ENCODE results near the gene IL22RA1.

IL22RA1 gene

GRCh38 chr1:24098102-24098501 lies 44.8 kb downstream of the IL22RA1 start:
- H2BK120ac ChIP-seq (ENCODE audit: low read depth, low read length) = no peak overlapping the region
- no peak overlapping the region for H4K91ac ChIP-seq (ENCODE audit: low read length)
- no peak overlapping the region for H2BK5ac ChIP-seq (ENCODE audit: low read depth, low read length, poor library complexity, severe bottlenecking)
- no peak overlapping the region for H2AK5ac ChIP-seq (ENCODE audit: low read length, severe bottlenecking)
- H3K36me3 ChIP-seq (ENCODE audit: control insufficient read depth in 1 of 2, insufficient read depth in 2 of 2, low read depth in 1 of 2, low read length in 2 of 2) = no peaks in the 10 kb centered on the region
- H3K4me1 ChIP-seq (ENCODE audit: control insufficient read depth, insufficient read depth, low read depth, low read length) = peaks cover 19% of the 10 kb centered on the region
- H3K27me3 ChIP-seq (ENCODE audit: control insufficient read depth in 1 of 2, insufficient read depth in 1 of 2, low read length in 2 of 2) = peaks cover 27 to 45% of the 10 kb centered on the region in 2 experiments
- no peak overlapping the region for H2BK15ac ChIP-seq (ENCODE audit: low read depth, poor library complexity, severe bottlenecking)
- H2BK12ac ChIP-seq (ENCODE audit: low read length in 2 of 2) = no peak overlapping the region
- no peak overlapping the region for H3K14ac ChIP-seq (ENCODE audit: low read length in 2 of 2)
- DNase-seq = no peak
- no peak overlapping the region for H2AFZ ChIP-seq (ENCODE audit: low read depth, low read length)
- no peak overlapping the region for H4K8ac ChIP-seq (ENCODE audit: low read length)
- H3K9ac ChIP-seq (ENCODE audit: low read length) = no peak overlapping the region
- no peaks in the 10 kb centered on the region for H3K79me1 ChIP-seq (replicated peaks; ENCODE audit: low read length, poor library complexity, severe bottlenecking)
- H3K27ac ChIP-seq (ENCODE audit: low read length, poor library complexity, severe bottlenecking) = no peak overlapping the region
- H3K4ac ChIP-seq (ENCODE audit: low read depth in 1 of 2, low read length in 2 of 2) = no peak overlapping the region
- WGBS = 88% methylated on average over 5 of the region's 5 CpGs
- no peaks in the 10 kb centered on the region for H3K9me3 ChIP-seq (ENCODE audit: control insufficient read depth, low read length)
- H3K4me3 ChIP-seq (ENCODE audit: insufficient read depth in 1 of 2, low read depth in 1 of 2, low read length in 2 of 2) = no peak overlapping the region
- H3K18ac ChIP-seq (ENCODE audit: low read depth in 1 of 2, low read length in 2 of 2) = no peak overlapping the region
- no peak overlapping the region for H3K23ac ChIP-seq (ENCODE audit: low read length in 2 of 2)
- H3K4me2 ChIP-seq (ENCODE audit: low read length, poor library complexity, severe bottlenecking) = no peak overlapping the region

DNA sequence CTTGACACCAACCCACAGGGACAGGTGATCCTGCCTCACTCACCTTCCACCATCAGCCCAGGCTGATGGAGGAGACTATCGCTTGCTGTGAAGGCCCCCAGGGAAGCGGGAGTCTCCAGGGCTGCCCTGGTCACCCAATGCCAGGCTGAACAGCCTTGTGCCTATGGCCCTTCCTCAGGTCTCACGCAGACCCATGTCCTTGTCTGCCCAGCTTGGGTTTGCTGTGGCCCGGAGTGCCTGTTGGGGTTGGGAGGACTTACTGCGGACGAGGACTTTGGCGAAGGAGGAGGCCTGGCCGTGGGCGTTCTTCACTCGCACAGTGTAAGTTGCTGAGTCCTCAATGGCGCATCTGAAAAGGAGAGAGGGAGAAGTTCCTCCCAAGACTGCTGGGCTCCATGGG lies 45.3 kb downstream of the IL22RA1 start:
- Histone ChIP-seq H3K18ac (ENCODE audit: low read depth in 1 of 2, low read length in 2 of 2) (no peak overlapping the region), H3K9me3 (ENCODE audit: control insufficient read depth, low read length) (no peaks in the 10 kb centered on the region), H2AK5ac (ENCODE audit: low read length, severe bottlenecking) (no peak overlapping the region), H3K4me1 (ENCODE audit: control insufficient read depth, insufficient read depth, low read depth, low read length) (peaks cover 15% of the 10 kb centered on the region), H3K27me3 (ENCODE audit: control insufficient read depth in 1 of 2, insufficient read depth in 1 of 2, low read length in 2 of 2) (peaks cover 27 to 45% of the 10 kb centered on the region in 2 experiments), H3K9ac (ENCODE audit: low read length) (no peak overlapping the region), H3K27ac (ENCODE audit: low read length, poor library complexity, severe bottlenecking) (no peak overlapping the region), H2BK15ac (ENCODE audit: low read depth, poor library complexity, severe bottlenecking) (no peak overlapping the region), H3K4ac (ENCODE audit: low read depth in 1 of 2, low read length in 2 of 2) (no peak overlapping the region), H3K14ac (ENCODE audit: low read length in 2 of 2) (no peak overlapping the region), H3K23ac (ENCODE audit: low read length in 2 of 2) (no peak overlapping the region), H2BK12ac (ENCODE audit: low read length in 2 of 2) (no peak overlapping the region), H3K4me2 (ENCODE audit: low read length, poor library complexity, severe bottlenecking) (no peak overlapping the region), H2BK120ac (ENCODE audit: low read depth, low read length) (no peak overlapping the region), H2BK5ac (ENCODE audit: low read depth, low read length, poor library complexity, severe bottlenecking) (no peak overlapping the region), H3K79me1 (replicated peaks; ENCODE audit: low read length, poor library complexity, severe bottlenecking) (no peaks in the 10 kb centered on the region), H3K36me3 (ENCODE audit: control insufficient read depth in 1 of 2, insufficient read depth in 2 of 2, low read depth in 1 of 2, low read length in 2 of 2) (no peaks in the 10 kb centered on the region), H3K4me3 (ENCODE audit: insufficient read depth in 1 of 2, low read depth in 1 of 2, low read length in 2 of 2) (no peak overlapping the region), H2AFZ (ENCODE audit: low read depth, low read length) (no peak overlapping the region), H4K91ac (ENCODE audit: low read length) (no peak overlapping the region), H4K8ac (ENCODE audit: low read length) (no peak overlapping the region)
- no peak for DNase-seq
- 93% methylated on average over 11 of the region's 11 CpGs for WGBS

- DNase-seq = no peak
- H3K4ac ChIP-seq (ENCODE audit: low read depth in 1 of 2, low read length in 2 of 2) = no peak overlapping the region
- no peaks in the 10 kb centered on the region for H3K9me3 ChIP-seq (ENCODE audit: control insufficient read depth, low read length)
- no peak overlapping the region for H4K91ac ChIP-seq (ENCODE audit: low read length)
- H2BK15ac ChIP-seq (ENCODE audit: low read depth, poor library complexity, severe bottlenecking) = no peak overlapping the region
- H3K79me1 ChIP-seq (replicated peaks; ENCODE audit: low read length, poor library complexity, severe bottlenecking) = no peaks in the 10 kb centered on the region
- no peak overlapping the region for H2BK5ac ChIP-seq (ENCODE audit: low read depth, low read length, poor library complexity, severe bottlenecking)
- no peak overlapping the region for H3K14ac ChIP-seq (ENCODE audit: low read length in 2 of 2)
- no peak overlapping the region for H2AK5ac ChIP-seq (ENCODE audit: low read length, severe bottlenecking)
- H3K27ac ChIP-seq (ENCODE audit: low read length, poor library complexity, severe bottlenecking) = no peak overlapping the region
- H3K36me3 ChIP-seq (ENCODE audit: control insufficient read depth in 1 of 2, insufficient read depth in 2 of 2, low read depth in 1 of 2, low read length in 2 of 2) = no peaks in the 10 kb centered on the region
- H3K18ac ChIP-seq (ENCODE audit: low read depth in 1 of 2, low read length in 2 of 2) = no peak overlapping the region
- H2BK120ac ChIP-seq (ENCODE audit: low read depth, low read length) = no peak overlapping the region
- H3K9ac ChIP-seq (ENCODE audit: low read length) = no peak overlapping the region
- H4K8ac ChIP-seq (ENCODE audit: low read length) = no peak overlapping the region
- H3K4me2 ChIP-seq (ENCODE audit: low read length, poor library complexity, severe bottlenecking) = no peak overlapping the region
- H3K4me3 ChIP-seq (ENCODE audit: insufficient read depth in 1 of 2, low read depth in 1 of 2, low read length in 2 of 2) = no peak overlapping the region
- no peak overlapping the region for H3K23ac ChIP-seq (ENCODE audit: low read length in 2 of 2)
- peaks cover 27 to 45% of the 10 kb centered on the region in 2 experiments for H3K27me3 ChIP-seq (ENCODE audit: control insufficient read depth in 1 of 2, insufficient read depth in 1 of 2, low read length in 2 of 2)
- no peak overlapping the region for H2AFZ ChIP-seq (ENCODE audit: low read depth, low read length)
- 93% methylated on average over 5 of the region's 5 CpGs for WGBS
- no peak overlapping the region for H2BK12ac ChIP-seq (ENCODE audit: low read length in 2 of 2)
- peaks cover 8% of the 10 kb centered on the region for H3K4me1 ChIP-seq (ENCODE audit: control insufficient read depth, insufficient read depth, low read depth, low read length)
These were observed 46.2 kb downstream of the IL22RA1 start for GRCh38 chr1:24096739-24097103.

DNA sequence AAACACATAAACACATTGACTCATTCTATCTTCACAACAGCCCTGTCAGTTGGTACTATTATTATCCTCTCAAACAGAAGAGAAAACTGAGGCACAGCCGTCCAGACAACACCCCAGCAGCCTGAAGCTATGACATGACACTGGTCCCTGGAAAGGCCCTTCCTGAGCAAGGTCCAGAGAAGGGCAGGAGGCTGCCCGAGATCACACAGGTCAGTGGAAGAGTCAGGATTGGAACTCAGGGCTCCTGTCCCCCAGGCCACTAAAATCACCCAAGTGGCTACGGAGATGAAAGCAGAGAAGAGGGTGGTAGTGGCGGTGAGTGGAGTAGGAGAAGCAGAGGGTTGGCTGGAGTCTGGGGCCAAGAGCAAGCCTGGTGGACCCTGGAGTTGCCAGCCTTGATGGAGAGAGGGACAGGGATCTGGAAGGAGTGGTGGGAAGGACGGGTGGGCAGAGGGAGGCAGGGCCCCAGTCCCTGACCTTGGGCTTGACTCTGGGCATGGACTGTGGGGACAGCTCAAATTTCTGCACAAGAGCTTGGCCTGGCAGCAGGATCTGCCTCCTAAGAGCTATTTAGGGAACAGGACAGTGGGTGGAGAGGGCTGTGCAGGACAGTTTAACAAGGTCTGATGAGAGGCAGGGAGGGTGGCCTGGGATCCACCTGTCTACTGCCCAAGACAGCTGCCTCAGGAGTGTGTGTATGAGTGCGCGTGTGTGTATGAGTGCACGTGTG lies 46.8 kb downstream of the IL22RA1 start:
- WGBS = 85% methylated on average over 8 of the region's 8 CpGs
- no peak overlapping the region for H3K4ac ChIP-seq (ENCODE audit: low read depth in 1 of 2, low read length in 2 of 2)
- no peak for DNase-seq
- no peak overlapping the region for H3K9ac ChIP-seq (ENCODE audit: low read length)
- H3K9me3 ChIP-seq (ENCODE audit: control insufficient read depth, low read length) = no peaks in the 10 kb centered on the region
- no peak overlapping the region for H4K91ac ChIP-seq (ENCODE audit: low read length)
- H2AFZ ChIP-seq (ENCODE audit: low read depth, low read length) = no peak overlapping the region
- H2BK12ac ChIP-seq (ENCODE audit: low read length in 2 of 2) = no peak overlapping the region
- H2BK15ac ChIP-seq (ENCODE audit: low read depth, poor library complexity, severe bottlenecking) = no peak overlapping the region
- H3K79me1 ChIP-seq (replicated peaks; ENCODE audit: low read length, poor library complexity, severe bottlenecking) = no peaks in the 10 kb centered on the region
- no peak overlapping the region for H3K23ac ChIP-seq (ENCODE audit: low read length in 2 of 2)
- H3K4me2 ChIP-seq (ENCODE audit: low read length, poor library complexity, severe bottlenecking) = no peak overlapping the region
- H3K4me3 ChIP-seq (ENCODE audit: insufficient read depth in 1 of 2, low read depth in 1 of 2, low read length in 2 of 2) = no peak overlapping the region
- H3K27ac ChIP-seq (ENCODE audit: low read length, poor library complexity, severe bottlenecking) = no peak overlapping the region
- no peaks in the 10 kb centered on the region for H3K36me3 ChIP-seq (ENCODE audit: control insufficient read depth in 1 of 2, insufficient read depth in 2 of 2, low read depth in 1 of 2, low read length in 2 of 2)
- H3K4me1 ChIP-seq (ENCODE audit: control insufficient read depth, insufficient read depth, low read depth, low read length) = peaks cover 8% of the 10 kb centered on the region
- no peak overlapping the region for H2BK120ac ChIP-seq (ENCODE audit: low read depth, low read length)
- no peak overlapping the region for H3K18ac ChIP-seq (ENCODE audit: low read depth in 1 of 2, low read length in 2 of 2)
- peaks cover 27 to 51% of the 10 kb centered on the region in 2 experiments for H3K27me3 ChIP-seq (ENCODE audit: control insufficient read depth in 1 of 2, insufficient read depth in 1 of 2, low read length in 2 of 2)
- H3K14ac ChIP-seq (ENCODE audit: low read length in 2 of 2) = no peak overlapping the region
- no peak overlapping the region for H2BK5ac ChIP-seq (ENCODE audit: low read depth, low read length, poor library complexity, severe bottlenecking)
- no peak overlapping the region for H4K8ac ChIP-seq (ENCODE audit: low read length)
- no peak overlapping the region for H2AK5ac ChIP-seq (ENCODE audit: low read length, severe bottlenecking)
